ENCODE data around the gene TMEM120A.

TMEM120A gene

DNA sequence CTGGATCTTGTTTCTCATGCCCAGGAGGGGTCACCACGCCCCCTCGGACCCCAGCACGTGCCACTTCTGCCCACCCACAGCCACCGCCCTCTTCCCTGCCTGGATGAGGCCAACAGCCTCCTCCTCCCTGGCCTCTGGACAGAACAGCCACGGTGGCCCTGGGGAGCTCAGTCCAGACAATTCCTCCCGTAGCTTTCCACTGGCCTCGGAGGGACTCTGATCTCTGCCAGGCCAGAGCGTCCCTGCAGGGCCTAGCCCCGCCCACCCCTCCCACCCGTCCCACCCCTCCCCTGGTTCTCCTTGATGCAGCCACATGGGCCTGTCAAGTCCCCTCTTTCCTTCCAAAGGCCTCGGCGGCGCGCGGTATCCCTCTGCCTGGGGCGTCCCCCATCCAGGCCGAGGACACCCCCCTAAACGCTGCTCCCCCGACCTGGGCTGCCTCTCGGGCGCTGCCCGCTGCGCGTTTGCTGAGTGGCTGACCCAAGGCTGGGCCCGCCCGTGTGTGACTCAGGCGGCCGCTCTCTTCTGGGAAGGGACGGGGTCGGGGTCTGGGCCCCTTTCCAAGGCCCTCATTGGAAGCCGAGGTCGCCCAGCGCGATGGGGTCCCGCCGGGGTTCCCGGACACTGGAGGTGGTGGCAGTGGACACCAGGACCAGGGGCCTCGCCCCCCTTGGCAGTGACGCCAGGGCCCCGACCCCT, 557 bp downstream of the TMEM120A start:
- FAIRE-seq: no peak

GRCh38 chr7:75992083-75992755, 2.2 kb downstream of the TMEM120A start:
- no peak for FAIRE-seq

DNA sequence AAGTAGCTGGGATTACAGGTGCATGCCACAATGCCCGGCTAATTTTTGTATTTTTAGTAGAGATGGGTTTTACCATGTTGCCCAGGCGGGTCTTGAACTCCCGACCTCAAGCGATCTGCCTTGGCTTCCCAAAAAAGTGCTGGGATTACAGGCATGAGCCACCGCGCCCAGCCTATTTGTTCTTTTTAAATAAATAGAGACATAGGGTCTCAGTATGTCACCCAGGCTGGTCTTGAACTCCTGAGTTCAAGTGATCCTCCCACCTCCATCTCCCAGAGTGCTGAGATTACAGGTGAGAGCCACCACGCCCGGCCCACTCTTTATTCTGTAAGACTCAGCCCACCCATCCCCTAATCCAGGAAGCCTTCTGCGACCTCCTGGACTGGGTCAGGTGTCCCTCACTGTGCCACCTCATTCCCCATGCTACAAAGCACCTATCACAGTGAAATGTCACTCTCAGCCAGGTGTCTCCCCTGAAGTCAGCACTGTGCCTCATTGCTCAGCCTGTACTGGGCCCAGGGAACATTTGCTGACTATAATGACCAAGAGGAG, 2.8 kb downstream of the TMEM120A start:
- no peak for FAIRE-seq

DNA sequence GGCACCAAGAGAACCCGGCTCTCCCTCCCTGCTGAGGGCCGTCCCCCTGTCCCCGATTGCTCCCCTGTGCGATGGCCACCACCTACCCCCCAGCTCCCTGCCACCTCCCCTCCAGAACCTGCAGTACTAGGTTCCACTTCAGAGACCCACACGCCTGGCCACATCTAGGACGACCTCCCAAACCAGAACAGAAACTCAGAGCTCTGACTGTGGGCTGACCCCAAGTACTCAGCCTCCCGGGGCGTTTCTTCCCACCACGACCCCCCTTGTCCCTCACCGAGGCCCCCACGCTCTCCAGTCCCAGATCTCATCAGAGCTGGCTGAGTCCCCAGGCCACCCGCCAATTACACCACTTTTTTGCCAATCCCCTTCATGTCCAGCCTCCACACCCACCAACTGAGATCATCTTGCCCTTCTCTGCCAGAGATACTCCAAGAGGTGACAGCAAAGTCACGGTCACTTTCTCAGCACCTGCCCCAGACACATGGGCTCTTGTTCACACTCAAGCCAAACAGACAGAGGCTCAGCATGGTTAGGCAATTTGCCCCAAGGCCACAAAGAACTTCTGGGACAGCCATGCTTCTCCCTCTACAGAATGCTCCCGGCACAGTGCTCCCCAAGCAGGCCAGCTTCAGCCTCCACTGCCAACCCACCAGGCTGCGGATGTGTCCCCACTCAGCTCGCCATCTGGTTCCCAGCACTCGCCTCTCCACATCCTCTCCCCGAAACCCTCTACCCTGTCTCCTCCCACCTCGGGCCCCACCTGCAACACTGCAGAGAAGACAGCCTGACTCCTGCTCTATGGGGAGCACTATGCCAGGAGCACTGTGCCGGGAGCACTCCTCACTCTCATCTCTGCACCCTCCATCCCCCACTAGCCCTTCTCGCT, 4.7 kb downstream of the TMEM120A start:
- no peak for FAIRE-seq

DNA sequence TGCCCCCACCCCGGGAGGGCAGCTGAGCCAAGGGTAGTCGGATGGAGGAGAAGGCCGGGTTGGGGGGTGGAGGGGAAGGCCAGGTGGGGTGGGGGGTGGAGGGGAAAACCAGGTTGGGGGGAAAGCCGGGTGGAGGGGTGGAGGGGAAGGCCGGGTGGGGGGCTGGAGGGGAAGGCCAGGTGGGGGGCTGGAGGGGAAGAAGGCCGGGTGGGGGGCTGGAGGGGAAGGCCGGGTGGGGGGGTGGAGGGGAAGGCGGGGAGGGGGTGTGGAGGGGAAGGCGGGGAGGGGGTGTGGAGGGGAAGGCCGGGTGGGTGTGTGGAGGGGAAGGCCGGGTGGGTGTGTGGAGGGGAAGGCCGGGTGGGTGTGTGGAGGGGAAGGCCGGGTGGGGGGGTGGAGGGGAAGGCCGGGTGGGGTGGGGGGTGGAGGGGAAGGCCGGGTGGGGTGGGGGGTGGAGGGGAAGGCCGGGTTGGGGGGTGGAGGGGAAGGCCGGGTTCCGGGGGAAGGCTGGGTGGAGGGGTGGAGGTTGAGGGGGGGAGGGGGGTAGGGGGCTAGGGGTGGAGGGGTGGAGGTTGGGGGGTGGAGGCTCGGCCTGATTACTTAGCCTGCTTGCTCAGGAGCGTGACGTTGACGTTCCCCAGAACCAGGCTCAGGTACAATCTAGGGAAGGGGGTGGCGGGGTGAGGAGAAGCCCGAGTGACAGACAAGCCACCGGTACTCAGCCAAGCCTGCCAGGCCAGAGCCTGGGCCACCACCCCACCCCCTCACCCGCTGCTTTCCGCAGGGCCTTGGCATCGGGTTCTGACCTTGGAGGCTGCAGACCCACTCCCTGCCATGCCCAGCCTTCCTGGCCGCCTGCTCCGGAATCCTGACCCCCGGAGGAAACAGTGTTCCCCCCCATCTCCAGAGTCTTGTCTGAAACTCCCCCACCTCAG, 5.6 kb downstream of the TMEM120A start:
- no peak for FAIRE-seq

- no peak for FAIRE-seq
Measured at GRCh38 chr7:75987805-75988567, 6.4 kb downstream of the TMEM120A start.

DNA sequence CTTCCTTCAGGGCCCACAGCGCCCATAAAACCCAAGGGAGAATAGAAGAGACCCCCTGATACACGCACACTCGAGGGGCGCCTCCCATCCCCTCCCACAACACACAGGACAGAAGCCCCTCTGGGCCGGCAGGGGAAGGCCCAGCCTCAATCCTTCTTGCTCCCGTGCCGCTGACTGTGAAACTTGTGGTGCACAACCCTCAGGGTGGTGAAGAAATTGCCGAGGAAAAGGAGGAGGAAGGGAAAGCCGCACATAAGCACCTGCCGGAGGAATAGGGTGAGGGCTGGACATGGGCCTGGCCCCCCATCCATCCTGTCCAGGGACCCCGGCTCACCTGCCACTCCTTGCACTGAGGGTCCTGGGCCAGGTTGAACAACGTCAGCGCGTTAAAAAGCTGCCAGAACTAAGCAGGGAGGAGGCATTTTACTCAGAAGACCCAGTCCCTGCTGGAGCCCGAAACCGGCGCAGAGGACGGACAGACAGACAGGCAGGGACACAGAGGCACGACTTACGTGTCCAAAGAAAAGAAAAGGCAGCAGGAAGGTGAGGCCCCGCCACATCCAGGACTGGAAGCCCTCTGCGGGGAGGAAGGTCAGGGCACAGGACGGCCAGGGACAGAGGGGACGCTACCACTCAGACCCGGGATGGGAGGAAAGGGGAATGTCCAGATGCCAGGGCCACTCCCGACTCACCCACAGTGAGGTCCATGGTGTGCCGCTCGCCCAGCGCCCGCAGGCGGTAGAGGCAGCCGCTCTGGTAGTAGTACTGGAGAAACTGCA, 7.2 kb downstream of the TMEM120A start:
- FAIRE-seq: no peak

DNA sequence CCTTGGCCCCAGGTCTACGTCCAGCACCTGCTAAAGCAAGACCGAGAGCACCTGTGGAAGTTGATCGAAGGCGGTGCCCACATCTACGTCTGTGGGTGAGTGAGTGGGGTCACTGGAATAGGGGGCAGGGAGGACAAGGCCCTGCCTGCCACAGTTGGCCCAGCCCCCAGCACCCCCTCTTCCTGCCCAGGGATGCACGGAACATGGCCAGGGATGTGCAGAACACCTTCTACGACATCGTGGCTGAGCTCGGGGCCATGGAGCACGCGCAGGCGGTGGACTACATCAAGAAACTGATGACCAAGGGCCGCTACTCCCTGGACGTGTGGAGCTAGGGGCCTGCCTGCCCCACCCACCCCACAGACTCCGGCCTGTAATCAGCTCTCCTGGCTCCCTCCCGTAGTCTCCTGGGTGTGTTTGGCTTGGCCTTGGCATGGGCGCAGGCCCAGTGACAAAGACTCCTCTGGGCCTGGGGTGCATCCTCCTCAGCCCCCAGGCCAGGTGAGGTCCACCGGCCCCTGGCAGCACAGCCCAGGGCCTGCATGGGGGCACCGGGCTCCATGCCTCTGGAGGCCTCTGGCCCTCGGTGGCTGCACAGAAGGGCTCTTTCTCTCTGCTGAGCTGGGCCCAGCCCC, 8.1 kb downstream of the TMEM120A start:
- no peak for FAIRE-seq

DNA sequence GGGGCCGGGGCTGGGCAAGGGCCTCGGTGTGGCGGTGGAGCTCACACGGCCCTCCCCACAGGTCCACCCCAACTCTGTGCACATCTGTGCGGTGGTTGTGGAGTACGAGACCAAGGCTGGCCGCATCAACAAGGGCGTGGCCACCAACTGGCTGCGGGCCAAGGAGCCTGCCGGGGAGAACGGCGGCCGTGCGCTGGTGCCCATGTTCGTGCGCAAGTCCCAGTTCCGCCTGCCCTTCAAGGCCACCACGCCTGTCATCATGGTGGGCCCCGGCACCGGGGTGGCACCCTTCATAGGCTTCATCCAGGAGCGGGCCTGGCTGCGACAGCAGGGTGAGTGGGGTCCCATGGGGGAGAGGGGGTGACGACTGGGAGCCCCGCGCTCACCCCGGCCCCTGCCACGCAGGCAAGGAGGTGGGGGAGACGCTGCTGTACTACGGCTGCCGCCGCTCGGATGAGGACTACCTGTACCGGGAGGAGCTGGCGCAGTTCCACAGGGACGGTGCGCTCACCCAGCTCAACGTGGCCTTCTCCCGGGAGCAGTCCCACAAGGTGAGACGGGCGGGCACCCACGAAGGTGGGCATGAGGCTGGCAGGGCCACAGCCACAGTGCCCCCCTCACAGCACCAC, 8.8 kb downstream of the TMEM120A start:
- FAIRE-seq: no peak

GRCh38 chr7:75985009-75985517, 9.3 kb downstream of the TMEM120A start:
- FAIRE-seq: no peak

DNA sequence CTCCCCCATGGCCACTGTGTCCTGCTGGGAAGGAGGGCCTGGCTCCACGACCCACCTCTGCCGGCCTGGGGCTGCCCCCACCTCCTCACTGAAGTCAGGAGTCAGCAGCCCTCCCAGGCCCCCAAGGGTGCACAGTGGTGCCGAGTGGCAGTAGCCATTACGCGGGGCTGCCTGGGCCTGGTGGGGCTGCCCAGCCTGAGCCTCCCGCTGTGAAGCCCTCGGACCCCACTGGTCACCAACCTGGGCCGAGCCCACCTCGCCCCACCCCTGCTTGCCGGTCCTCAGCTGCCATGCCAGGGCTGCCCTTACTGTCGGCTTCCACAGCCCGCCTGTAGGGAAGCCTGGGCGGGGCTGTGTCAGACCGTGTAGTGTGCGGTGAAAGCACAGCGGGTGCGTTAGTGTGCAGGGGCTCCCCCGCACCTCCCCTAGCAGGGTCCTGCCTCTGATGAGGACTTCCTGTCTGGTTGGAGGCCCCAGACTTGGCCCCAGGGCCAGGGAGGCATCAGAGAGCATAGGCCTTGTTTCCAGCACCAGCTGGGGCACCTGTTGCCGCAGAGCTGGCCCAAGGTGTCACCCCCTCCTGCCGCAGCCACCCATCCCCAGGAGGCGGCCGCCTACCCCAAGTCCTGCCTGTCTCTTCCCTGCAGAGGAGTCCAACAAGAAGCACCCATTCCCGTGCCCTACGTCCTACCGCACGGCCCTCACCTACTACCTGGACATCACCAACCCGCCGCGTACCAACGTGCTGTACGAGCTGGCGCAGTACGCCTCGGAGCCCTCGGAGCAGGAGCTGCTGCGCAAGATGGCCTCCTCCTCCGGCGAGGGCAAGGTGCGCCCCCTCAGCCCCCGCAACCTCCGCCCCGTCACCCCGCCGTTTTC, 10.0 kb downstream of the TMEM120A start:
- FAIRE-seq: no peak

DNA sequence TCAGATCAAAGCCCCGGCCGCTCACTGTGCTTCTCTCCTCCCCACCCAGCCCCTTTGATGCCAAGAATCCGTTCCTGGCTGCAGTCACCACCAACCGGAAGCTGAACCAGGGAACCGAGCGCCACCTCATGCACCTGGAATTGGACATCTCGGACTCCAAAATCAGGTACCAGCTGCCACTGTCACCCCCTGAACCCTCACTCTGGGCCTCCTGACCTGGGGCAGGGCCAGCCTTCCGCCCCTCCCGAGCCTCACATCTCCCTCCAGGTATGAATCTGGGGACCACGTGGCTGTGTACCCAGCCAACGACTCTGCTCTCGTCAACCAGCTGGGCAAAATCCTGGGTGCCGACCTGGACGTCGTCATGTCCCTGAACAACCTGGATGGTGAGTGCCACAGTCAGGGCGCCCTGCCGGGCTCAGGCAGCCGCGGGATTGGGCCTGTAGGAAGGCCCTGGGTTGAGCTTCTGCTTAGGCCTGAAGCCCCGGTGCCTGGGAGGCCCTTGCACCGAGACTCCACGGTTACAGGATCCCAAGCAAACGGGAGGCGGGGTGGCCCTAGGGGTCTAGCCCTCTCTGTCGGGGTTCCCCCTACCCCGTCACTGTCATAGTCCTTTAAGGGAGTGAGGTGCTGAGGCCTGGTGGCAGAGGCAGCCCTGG, 10.8 kb downstream of the TMEM120A start:
- FAIRE-seq: no peak

DNA sequence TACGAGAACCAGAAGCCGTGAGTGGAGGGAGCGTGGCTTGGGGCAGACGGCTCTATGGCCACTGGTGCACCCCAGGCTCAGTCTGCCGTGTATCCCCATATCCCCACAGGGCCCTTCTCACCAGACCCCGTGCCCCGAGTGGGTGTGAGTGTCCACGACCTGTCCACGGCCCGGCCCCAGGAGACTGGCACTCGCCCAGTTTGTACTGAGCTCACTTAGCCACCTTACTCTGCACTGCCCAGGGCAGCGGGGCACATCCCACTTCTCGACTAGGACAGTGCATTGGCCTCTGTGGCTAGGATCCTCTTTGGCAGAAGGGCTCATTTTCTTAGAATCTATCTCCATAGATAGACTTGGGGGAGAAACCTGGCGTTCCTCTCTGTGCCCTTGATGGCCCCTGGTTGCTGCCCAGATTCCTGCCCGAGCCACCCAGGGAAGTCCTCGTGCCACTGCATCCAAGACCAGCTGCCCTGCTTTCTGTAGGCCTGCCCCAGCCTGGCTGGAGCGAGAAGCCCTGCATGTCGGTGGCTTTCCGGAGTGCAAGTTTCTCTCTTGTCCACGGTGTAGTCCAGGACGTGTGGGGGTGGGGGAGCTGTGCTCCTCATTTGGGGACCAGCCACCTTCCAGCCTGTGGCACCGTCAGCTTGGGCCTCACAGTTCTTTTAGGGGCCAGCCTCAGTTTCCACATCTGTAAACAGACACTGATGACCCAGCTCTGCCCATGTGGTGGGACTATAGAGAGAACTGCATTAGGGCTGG, 11.9 kb downstream of the TMEM120A start:
- no peak for FAIRE-seq

DNA sequence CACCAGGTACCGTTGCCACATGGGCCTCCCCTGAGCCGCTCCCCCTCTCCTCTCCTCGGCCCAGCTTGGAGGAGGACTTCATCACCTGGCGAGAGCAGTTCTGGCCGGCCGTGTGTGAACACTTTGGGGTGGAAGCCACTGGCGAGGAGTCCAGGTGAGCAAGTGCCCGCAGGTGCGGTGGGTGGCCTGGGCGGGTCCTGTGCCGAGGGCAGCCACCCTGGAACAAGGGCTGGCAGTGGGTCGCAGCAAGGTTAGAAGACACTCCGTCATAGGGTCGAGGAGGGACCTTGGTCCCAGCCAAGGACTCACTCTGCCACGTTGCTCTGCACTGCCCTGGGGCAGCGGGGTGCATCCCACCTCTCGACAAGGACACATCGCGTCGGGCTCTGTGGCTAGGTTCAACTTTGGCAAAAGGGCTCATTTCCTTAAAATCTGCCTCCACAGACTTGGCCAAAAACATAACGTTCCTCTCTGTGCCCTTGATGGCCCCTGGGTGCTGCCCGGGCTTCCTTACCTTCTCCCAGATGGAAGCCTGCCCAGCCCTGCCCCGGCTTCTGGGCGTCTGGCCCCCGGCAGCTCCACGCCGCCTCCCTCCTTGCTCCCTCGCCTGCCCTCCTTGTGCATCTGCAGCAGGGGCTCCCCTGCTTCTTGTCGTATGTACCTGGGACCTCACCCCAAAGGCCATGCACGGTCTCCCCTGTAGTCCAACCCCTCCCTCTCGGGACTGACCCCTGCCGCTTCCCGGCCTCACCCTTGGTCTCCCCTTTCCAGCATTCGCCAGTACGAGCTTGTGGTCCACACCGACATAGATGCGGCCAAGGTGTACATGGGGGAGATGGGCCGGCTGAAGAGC, 12.7 kb downstream of the TMEM120A start:
- FAIRE-seq: no peak

GRCh38 chr7:75981203-75981452, 13.3 kb downstream of the TMEM120A start:
- FAIRE-seq: no peak

Measured in endometrium (tissue), 2 donors.